Measurements from ENCODE around the gene CXCL1.

The CXCL1 gene

GRCh38 chr4:73869130-73870055, at the start of gene CXCL1:
CXCL1 (plus strand) TSS chr4:73869393; CDS start chr4:73869471, 78 bp downstream.
- no peak for DNase-seq (ENCODE audit: low spot score)

- no peak for DNase-seq (ENCODE audit: low spot score)
Measured at GRCh38 chr4:73821325-73821724, 47.9 kb upstream of the CXCL1 start.

- DNase-seq (ENCODE audit: low spot score) = no peak
Measured at GRCh38 chr4:73822389-73822788, 46.8 kb upstream of the CXCL1 start.

- no peak for DNase-seq (ENCODE audit: low spot score)
Measured at GRCh38 chr4:73822812-73823504, 46.2 kb upstream of the CXCL1 start.

- no peak for DNase-seq (ENCODE audit: low spot score)
Measured at GRCh38 chr4:73823760-73824159, 45.4 kb upstream of the CXCL1 start.

GRCh38 chr4:73828956-73829355, 40.2 kb upstream of the CXCL1 start:
- DNase-seq (ENCODE audit: low spot score) = no peak

- DNase-seq (ENCODE audit: low spot score) = no peak
Measured at GRCh38 chr4:73831569-73831968, 37.6 kb upstream of the CXCL1 start.

GRCh38 chr4:73832651-73833237, 36.4 kb upstream of the CXCL1 start:
- DNase-seq (ENCODE audit: low spot score) = no peak

- no peak for DNase-seq (ENCODE audit: low spot score)
Measured at GRCh38 chr4:73836373-73837279, 32.6 kb upstream of the CXCL1 start, which contains the start of gene CXCL6. CXCL6 (plus strand) TSS chr4:73836678; CDS start chr4:73836751, 73 bp downstream.

- no peak for DNase-seq (ENCODE audit: low spot score)
Measured at GRCh38 chr4:73839071-73839470, 30.1 kb upstream of the CXCL1 start.

GRCh38 chr4:73839715-73840114, 29.5 kb upstream of the CXCL1 start:
- no peak for DNase-seq (ENCODE audit: low spot score)

- no peak for DNase-seq (ENCODE audit: low spot score)
Measured at GRCh38 chr4:73841243-73841925, 27.8 kb upstream of the CXCL1 start.

GRCh38 chr4:73842696-73843095, 26.5 kb upstream of the CXCL1 start:
- no peak for DNase-seq (ENCODE audit: low spot score)

- DNase-seq (ENCODE audit: low spot score) = no peak
Measured at GRCh38 chr4:73843369-73843768, 25.8 kb upstream of the CXCL1 start.

GRCh38 chr4:73844345-73844744, 24.8 kb upstream of the CXCL1 start:
- no peak for DNase-seq (ENCODE audit: low spot score)

GRCh38 chr4:73844806-73845205, 24.4 kb upstream of the CXCL1 start:
- no peak for DNase-seq (ENCODE audit: low spot score)

- no peak for DNase-seq (ENCODE audit: low spot score)
Measured at GRCh38 chr4:73847526-73848182, 21.5 kb upstream of the CXCL1 start.

GRCh38 chr4:73848183-73848777, 20.9 kb upstream of the CXCL1 start:
- DNase-seq (ENCODE audit: low spot score) = no peak

GRCh38 chr4:73850261-73850970, 18.8 kb upstream of the CXCL1 start:
- no peak for DNase-seq (ENCODE audit: low spot score)
